NCI-H2171 treated with DMSO at 0.1 percent for 48 hours (cell line): ENCODE measurements around the gene CAMK4.

Experiments used
- DNase-seq: peaks from one replicate; lab custom pipeline; 2025; lab: John Stamatoyannopoulos, UW

The CAMK4 gene

DNA sequence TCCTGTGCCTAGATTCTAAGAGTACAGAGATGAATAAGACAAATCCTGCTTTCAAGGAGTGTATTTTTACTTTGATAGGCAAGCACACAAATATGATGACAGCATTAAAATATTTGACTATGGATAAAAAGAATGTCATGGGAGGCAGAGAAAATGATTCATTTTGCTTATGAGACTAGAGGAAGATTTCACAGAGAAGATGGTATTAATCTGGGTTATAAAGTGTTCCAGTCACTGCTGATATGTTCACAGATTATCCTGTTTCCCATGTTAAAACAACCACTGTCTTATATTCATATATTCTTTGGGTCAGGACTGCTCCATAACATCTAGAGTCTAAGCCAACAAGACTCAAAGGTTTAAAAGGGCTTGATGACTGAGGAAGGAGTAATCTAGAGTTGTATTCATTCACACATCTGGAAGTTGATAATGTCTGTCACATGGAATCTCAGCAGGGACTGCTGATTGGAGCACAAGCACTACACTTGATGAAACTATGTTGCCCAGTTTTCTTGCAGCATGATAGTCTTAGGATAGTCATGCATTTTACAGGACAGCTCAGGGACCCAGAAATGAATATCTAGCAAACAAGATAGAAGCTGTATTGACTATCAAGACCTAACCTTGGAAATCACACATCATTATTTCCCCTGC, 208.8 kb downstream of the CAMK4 start:
- DNase-seq: no peak

DNA sequence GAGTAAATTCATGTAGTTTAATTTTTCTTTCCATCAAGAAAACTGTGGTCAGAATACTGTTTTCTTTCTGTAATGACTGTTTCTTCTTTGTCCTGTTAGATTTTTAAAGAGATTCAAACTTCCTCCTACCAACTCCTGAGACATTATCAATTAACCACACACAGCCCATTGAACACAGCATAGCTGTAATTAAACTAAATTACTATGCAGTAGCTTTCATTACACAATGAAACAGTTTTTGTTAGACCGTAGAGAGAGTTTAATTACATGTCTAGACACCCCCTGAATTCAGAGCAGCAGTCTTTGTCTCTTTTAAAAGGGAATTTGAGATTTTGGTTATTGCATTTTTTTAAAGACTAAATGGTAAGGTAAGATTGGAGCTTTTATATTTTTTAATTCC, 210.6 kb downstream of the CAMK4 start:
- no peak for DNase-seq

DNA sequence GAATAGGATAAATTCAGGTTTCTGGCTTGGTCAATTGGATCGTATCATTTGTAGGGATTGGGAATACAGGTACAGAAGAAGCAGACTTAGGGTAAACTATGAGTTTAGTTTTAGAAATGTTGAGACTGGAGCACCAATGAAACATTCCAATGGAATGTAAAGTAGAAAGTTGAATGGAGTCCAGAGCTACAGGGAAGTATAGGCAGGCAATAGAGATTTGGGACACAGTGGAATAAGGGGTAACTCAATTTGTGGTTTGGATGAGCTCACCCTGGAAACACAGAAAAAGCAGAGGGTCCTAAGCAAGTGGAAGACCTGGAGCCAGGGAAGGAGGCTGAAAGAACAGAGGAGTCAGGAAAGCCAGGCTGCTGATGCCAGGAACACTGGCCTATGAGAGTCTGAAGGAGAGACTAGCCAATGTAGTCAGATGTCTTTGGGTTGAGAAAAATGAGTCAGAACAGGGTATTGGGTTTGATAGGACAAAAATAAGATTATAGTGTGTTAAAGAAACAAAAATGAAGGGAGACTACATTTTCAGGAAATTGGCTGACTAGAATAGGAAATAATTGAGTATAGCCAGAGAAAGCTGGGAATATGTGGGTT, 215.4 kb downstream of the CAMK4 start:
- DNase-seq: no peak

DNA sequence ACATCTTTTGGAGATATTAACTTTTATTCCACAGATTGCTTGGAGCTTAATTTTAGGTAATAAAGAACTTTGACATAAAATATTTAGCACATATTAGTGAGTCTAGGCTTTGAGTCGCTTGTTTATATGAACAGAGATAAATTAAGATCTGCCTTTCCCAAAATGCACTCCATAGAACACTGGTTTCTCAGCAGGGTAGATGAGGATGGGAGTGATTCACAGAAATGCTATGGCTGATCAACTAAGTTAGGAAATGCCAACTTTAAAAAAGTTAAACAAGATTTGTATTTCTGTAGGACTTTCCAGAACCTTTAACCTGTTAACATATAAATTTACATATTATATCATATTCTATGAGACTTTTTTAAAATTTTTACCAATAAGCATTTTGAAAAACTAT, 222.9 kb downstream of the CAMK4 start:
- no peak for DNase-seq

DNA sequence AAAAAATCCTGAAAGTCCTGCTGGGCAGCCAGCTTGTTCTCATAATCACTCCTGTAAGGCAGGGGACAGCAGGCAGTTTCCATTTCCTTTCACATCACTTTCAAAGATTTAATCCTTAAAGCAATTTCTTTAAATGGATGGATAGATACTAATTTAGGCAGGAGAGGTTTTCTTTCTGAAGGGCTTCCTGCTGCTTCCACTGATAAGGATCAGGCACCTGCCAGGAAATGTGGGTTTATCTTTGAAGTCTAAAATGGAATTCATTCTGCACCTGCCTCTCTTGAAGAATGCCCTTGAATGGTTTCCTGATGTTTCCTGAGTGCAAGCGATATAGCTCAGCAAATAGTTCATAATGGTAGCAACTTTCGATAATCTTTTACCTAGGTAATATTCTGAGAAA, 223.6 kb downstream of the CAMK4 start:
- DNase-seq: peak; percentile 43

DNA sequence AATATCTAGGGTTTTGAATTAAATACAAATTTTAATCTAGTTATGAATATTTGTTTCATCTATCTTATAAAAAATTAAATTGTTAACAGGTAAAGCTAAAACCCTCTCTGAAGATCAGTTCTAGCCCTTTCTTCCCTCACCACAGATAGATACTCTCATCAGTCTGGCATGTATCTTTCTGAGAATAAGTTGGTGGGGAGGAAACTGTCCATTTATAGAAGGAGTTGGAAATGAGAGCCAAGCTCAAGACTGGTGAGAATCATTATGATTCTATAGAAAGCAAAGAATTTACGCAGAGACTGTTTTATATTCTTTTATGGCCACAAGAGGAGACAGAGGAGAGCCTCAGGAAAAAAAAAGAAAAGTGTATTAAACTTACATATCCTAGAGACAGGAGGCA, 229.1 kb downstream of the CAMK4 start:
- peak; percentile 5 for DNase-seq

DNA sequence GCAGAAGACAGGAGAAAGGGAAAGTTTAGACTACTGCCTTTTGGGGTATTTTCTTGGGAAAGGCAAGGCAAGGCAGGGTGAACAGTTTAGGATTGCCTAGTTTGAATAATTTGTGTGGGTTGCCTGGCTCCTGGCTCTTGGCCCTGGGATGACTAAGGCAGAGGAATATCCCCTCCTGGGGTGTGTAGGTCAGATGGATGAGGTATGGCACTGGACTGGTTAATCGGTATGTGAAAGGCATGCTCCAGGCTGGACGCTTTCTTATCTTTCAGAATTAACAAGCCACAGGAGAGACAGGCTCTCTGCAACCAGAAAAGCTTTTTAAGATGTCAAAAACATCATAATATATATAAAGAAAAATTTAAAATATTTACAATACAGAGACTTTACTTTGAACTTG, 229.6 kb downstream of the CAMK4 start:
- DNase-seq: no peak

DNA sequence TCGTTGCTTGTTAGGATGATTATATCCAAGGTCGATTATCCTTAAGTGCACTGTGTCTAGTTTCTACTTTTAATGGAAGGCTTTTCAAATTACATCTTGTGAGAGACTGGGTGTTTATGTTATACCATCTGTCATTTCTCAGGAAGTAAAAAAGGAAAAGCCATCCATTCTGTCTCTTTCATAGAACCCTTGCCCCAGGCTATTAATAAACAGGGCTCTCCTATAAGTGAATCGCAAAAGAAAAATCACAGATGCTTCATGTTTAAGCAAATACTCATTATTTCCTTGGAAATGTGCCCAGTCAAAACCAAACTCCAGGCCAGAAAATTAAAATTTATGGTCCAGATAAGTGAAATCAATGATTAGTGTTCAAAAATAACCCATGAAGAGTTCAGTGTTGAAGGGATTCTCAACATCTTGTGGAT, 230.0 kb downstream of the CAMK4 start:
- peak; percentile 90 for DNase-seq

DNA sequence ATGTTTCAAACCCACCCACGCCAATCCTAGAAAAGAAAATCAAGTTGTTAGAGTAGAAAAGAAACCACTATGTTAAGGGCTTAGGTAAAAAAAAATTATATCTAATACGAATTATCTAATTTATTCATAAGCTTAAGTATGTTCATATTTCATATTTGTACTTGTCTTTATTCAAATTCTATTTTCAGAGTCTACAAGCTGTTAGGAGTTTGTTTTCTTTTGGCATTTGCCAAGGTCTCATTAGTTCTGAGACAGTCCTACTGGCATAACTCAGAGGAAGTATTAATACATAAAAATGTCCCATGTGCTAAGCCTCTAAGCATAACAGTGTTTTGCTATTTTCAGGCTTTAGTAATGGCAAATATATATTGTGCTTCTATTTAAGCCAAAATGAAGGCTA, 230.6 kb downstream of the CAMK4 start:
- no peak for DNase-seq

DNA sequence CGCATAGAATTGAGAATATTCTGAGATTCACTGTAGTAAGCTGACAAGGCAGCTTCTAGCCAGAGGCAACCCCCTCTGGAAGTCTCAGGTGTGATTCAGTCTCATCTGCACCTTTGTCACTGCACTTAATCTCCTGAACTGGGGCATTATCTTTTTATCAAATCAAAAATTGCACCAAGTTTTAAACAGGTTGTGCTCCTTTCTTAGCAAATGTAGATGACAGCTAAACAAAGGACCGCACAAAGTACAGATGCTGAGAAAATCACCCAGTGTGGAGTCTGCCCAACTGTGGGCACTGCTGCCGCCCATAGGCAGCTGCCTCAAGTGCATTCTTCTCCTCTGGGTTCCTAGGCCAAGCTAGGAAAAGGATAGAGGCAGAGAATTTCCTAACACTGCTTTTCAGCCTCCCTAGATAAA, 237.1 kb downstream of the CAMK4 start:
- peak; percentile 25 for DNase-seq

DNA sequence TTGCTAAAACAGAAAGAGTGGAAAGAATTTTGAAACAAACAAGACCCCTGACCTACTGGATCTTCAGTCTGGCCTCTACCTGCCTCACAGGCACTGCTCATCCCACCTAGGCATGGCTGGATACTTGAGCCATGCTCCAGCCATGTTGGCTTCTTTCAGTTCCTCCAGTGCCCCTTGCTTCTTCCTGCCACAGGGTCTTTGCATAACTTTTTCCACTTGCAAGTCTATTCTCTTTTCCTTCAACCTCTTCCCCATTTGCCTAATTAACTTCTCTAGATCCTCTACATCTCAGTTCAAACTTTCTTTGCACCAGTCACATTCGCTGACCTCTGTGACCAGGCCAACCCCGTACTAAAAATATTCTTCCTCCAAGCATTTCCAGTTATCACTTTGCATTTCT, 237.8 kb downstream of the CAMK4 start:
- DNase-seq: no peak

DNA sequence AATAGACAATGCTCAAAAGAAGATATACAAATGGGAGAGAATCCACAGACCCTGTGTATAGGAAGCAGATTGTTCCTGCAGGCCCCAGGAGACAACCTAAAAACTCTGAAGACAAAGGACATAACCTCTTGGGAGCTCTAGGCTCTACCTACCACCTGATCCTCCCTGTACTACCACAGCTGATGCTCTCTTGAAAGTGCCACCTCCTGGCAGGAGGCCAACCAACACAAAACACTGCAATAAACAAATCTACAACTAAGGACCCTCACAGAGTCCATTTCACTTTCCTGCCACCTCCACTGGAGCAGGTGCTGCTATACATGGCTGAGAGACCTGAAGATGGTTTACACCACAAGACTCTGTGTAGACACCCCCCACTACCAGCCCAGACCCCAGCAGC, 239.1 kb downstream of the CAMK4 start:
- DNase-seq: peak; percentile 93

DNA sequence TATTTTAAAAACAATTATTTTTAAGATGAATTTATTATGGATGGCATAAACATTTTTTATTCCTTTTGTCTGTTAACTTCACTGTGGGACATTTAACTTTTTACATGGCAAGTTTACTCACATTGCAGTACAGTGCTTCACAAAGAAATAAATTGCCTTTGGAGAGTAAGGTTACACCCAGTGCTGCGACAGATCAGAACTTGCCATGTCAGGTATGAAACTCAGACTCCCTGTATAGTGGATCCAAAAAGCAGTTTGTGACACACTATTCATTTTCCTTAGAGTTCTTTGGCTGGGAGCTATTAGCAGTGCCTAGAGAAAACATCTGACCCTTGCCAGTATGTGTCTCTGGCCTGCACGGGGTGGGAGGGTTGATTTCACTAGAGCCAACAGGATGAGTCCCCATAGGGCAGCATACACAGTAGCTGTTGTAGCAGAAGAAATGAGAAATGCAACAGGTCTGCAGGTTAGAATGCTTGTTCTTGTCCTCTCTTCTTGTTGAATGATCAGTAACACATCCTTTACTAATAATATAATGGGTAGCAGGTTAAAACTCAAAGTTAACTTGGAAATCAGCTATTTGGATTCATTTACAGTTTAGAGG, 245.2 kb downstream of the CAMK4 start:
- DNase-seq: no peak

DNA sequence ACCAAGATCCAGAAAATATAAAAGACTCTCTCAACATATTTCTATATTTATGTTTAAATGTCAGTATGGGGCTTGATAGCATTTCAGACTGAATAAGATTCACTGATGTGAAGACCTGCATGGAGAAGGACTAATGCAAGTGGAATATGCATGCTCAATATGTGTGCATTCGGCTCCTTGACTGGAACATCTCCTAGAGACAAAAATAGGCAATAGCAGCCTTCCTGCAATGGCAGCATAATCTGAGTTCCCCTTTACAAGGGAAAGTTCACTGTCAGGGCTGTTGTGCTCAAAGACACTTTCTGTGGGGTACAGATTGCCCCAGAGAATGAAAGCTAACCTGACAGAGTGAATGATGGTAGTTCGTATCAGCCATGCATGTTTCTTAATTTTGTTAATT, 245.7 kb downstream of the CAMK4 start:
- no peak for DNase-seq

DNA sequence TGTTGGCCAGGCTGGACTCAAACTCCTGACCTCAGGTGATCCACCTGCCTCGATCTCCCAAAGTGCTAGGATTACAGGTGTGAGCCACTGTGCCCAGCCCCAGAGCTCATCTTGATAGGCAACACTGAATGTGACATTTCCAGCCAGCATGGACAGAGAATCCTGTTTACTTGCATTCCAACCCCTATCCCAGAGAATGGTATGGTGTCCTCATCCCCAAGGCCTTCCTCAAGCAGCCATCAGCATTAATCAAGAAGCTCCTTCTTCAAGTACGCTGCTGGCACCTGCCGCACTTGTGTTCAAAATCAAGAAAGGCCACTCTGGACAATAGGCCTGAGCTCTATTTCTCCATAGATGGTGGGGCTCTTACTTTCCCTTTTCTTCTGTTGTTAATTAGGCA, 247.9 kb downstream of the CAMK4 start:
- no peak for DNase-seq

DNA sequence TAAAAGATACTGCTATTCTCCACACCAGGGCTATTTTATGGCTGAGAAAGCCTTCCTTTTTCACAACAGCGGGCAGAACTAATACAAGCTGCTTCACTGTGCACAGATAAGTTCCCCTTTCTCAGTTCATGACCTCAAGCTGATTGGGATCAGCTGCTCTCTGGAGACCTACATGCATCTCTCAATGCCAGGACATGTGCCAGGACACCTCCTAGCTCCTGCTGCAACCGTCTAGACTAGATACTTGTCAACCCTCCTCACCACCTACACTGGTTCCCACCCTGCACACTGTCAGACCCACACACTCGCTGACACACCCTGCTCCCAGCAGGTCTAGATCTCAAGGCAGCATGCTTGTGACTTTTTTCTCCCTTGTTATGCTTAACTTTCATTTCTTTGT, 248.4 kb downstream of the CAMK4 start:
- peak; percentile 29 for DNase-seq

DNA sequence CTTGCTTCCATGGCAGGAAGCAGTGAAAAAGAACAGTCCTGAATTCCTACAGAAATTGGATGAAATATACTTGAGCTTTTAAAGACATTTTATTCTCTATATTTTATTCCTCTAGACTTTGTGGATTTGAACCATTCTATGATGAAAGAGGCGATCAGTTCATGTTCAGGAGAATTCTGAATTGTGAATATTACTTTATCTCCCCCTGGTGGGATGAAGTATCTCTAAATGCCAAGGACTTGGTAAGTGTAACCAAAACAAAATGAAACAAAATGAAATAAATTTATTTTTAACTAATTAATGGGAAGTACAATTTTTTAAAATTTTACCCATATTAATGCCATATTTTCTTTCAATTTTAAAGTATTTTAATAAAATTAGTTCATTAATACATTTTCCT, 254.1 kb downstream of the CAMK4 start:
- no peak for DNase-seq

DNA sequence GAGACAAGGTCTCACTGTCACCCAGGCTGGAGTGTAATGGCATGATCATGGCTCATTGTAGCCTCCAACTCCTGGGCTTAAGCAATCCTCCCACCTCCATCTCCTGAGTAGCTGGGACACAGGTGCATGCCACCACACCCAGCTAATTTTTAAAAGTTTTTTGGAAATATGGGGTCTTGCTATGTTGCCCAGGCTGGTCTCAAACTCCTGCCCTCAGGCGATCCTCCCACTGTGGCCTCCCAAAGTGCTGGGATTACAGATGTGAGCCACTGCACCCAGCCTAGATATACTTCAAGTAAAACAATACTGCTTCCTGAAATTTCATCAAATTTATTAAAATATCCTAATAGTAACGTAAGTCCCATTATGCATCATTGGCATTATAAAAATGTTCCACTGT, 254.7 kb downstream of the CAMK4 start:
- no peak for DNase-seq

DNA sequence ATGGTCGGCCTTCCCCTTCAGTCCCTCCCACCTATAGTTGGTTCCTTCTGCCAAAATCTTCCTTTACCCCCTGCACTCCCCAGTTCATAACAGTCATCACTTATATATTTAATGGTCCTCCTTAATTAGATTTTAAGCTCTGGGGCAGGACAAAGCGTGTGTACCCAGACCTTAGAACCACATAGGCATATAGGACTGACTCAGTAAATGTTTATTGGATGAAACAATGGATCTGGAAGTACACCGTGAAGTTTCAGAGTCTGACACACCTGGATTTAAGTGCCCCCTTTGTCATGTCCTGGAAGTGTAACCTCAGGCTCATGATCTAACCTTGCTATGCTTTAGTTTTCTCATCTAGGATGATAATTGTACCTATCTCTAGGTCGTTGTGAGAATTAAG, 256.2 kb downstream of the CAMK4 start:
- no peak for DNase-seq

DNA sequence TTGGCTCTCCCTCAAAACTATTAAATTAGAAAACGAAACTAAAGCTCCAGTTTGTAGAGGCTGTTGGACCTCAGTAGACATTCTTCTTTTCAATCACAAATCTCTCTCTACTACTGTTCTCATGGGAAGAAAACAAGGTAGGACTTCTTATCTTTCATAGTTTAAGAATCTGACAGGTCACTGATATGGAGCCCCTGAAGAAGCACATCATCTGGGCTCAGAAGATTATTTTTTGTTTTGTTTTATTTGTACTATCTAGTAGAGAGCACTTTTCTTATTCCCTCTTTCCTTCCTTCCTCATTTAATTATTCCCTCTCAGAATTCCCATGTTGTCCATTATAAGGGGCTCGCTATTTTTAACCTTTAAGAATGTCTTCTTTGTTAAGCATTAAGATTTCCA, 261.9 kb downstream of the CAMK4 start:
- DNase-seq: no peak

DNA sequence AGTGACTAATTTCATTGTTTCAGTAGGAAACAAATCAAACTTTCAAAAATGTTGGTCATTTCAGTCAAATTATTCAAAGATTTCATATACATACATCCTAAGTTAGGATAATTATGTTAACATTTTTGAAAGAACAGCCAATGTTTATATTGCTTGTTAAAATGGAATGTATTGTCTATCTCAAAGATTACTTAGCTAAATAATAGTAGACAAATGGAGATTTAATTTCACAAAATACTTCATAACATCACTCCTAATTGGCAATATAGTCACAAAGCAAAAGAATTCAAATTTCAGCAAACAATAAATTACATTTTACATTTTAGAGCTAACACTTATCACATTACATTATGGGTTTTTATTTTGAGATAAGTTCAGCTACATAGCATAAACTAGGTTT, 262.7 kb downstream of the CAMK4 start:
- no peak for DNase-seq

DNA sequence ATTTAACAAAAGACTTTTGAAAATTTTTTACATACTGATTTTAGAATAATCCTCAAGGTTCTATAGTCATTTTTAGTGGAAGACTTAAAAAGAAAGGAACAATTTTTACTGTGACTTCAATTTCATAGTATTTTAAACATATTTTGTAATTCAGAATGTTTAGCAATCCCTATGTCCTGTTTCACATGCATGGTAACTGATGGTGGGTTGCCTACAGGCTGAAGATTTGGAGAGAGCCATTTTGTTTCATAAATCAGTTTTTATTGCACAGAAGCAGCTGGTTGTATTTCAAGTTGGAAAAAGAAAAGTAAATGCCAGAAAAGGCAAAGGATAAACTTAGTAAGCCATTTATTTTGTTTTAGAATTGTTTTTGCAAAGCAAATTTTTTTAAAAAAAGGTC, 264.2 kb downstream of the CAMK4 start:
- no peak for DNase-seq

DNA sequence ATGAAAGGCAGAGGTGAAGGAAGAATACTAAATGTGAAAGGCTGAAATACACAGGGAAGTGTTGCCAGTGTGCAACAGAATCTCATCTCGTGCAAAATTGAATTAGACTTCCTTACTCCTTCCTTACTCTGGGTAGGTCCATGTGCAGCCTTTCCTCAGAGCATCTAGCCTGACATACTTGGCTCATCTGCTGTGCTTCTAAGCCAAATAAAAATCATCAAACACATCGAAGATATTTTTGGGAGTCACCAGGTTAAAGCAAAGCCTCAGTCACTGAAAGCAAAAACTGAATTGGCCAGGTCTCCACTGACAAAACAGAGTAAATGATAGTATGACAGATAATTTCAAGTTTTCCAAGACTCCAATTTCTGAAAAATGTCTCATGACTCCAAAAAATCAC, 268.8 kb downstream of the CAMK4 start:
- no peak for DNase-seq
